GM19351 (cell line): ENCODE measurements around the gene GPR158.
"Not testable (repeated sequence)": the region's sequence is repeated elsewhere in the genome, so short reads cannot be mapped to it uniquely, and the experiment has no call there.

Experiments used
- ATAC-seq: cut with Tn5 transposase; IDR thresholded peaks from one replicate; pipeline ENCODE4 v1.9.1; 2021; ENCODE audit warnings: mild to moderate bottlenecking, moderate library complexity; ENCODE audit not compliant: unreplicated experiment

The GPR158 gene, protein sequence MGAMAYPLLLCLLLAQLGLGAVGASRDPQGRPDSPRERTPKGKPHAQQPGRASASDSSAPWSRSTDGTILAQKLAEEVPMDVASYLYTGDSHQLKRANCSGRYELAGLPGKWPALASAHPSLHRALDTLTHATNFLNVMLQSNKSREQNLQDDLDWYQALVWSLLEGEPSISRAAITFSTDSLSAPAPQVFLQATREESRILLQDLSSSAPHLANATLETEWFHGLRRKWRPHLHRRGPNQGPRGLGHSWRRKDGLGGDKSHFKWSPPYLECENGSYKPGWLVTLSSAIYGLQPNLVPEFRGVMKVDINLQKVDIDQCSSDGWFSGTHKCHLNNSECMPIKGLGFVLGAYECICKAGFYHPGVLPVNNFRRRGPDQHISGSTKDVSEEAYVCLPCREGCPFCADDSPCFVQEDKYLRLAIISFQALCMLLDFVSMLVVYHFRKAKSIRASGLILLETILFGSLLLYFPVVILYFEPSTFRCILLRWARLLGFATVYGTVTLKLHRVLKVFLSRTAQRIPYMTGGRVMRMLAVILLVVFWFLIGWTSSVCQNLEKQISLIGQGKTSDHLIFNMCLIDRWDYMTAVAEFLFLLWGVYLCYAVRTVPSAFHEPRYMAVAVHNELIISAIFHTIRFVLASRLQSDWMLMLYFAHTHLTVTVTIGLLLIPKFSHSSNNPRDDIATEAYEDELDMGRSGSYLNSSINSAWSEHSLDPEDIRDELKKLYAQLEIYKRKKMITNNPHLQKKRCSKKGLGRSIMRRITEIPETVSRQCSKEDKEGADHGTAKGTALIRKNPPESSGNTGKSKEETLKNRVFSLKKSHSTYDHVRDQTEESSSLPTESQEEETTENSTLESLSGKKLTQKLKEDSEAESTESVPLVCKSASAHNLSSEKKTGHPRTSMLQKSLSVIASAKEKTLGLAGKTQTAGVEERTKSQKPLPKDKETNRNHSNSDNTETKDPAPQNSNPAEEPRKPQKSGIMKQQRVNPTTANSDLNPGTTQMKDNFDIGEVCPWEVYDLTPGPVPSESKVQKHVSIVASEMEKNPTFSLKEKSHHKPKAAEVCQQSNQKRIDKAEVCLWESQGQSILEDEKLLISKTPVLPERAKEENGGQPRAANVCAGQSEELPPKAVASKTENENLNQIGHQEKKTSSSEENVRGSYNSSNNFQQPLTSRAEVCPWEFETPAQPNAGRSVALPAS (N-terminal part only)

DNA sequence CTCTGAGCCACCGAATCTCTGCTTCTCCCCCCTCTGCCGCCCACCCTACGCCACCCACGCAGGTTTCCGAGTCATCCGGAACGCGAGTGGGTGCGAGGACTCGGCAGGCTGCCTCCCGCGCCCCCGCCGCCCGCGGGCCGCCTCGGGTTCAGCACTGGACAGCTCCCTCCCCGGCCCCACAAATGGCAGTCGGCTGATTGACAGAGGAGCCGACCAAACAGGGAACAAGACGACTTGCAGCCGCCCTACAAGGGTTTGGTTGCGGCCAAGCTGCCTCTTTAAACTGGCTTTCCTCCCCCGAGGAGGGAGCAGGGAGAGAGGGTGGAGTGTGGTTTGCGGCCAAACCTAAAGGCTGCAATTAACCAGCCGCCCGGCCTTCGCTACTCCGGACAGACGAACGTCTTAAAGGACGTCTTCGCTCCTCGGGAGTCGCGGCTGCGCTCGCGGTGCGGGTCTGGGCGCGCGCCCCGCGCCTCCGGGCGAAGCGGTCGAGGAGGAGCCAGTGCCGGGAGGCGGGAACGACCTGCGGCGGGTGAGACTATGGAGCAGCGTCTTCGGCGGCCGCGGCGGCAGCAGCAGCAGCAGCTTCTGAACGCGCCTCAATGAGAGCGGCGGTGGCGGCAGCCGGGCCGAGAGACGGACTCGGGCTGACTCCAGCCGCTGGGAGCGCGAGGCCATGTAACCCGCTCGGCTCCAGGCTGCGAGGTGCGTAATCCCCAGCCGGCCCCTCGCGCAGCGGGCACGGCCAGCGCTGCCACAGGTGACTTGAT is at the start of gene GPR158:
GPR158 (plus strand) TSS at position 541 of the 770 bp plus-strand sequence. CDS start 420 bp downstream, outside the sequence.
- ATAC-seq = no peak

- no peak for ATAC-seq
These were observed 49.6 kb upstream of the GPR158 start for GRCh38 chr10:25125201-25125611.

- ATAC-seq = no peak
These were observed 45.2 kb upstream of the GPR158 start for GRCh38 chr10:25129592-25129991.

DNA sequence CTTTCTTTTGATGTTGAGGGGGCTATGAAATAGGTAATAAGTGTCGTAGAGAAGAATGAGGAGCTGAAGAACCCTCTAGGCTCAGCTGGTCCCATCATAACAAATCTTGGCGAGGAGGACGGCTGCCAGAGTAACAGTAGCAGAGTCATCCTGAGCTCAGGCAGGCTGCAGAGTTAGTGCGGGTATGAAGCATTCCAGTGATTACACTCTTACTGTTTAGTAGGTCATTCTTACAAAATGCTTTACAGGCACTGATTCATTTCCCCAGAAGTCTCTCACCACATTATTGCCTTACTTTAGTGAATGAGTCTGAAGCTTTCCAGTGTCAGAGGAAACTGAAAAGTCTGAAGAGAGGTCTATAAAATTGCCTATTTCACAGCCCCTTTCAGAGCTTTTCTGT is 43.9 kb upstream of the GPR158 start:
- ATAC-seq = no peak

GRCh38 chr10:25142116-25142864 is 32.5 kb upstream of the GPR158 start:
- no peak for ATAC-seq

DNA sequence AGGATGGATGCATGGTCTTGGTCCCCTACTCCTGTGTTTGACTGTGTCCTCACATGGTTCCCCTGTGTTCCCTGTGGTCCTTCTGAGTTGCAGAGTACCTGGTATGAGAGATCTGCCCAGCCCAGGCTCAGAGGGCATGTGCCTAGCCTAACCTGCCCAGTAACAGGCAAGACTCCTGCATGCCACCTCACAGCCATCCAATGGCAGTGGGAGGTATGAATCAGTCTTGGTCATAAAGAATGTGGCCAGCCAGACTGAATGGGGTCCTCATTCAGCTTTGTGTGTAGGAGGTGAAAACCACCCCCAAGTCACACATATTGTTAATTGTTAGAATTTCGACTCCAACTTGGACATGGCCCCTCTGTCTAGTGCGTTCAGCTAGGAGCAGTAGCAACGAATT is 17.2 kb upstream of the GPR158 start:
- no peak for ATAC-seq

GRCh38 chr10:25159591-25159990 is 15.2 kb upstream of the GPR158 start:
- no peak for ATAC-seq

DNA sequence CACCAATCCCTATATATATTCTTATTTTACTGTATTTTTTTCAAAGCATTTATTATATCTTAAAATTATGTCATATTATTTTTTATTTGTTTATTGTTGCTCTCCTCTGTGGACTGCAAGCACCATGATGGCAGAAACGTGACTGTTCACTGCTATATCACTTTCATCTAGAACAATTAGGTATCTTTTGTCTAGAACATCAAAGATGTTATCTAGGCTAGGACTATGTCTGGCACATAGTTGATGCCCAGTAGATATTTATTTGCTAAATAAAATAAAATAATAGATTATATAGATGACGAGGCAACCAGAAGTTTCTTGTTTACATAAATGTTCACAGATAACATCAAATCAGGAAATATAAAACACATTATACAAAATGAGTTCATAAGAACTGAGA is 12.4 kb upstream of the GPR158 start:
- no peak for ATAC-seq

GRCh38 chr10:25163464-25163863 is 11.3 kb upstream of the GPR158 start:
- ATAC-seq = not testable (repeated sequence)

GRCh38 chr10:25169740-25170139 is 5.1 kb upstream of the GPR158 start:
- no peak for ATAC-seq

DNA sequence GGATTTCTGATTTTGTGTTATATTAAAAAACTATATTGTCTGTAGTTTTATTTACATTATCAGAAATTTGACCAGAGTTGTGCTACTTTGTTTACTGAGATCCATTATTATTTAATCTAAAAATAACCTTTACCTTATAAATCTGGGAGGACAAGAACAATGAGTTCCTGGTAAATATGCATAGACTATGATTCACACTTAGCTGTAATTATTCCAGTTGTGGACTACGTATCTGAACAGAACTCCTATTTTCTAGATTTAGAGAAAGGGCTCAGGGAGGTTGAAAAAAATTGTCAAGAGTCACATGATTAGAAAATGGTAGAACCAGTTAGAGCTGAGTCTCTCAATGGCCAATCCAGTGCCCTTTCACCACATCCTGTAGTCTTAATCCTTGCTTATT is 4.2 kb upstream of the GPR158 start:
- ATAC-seq = no peak

DNA sequence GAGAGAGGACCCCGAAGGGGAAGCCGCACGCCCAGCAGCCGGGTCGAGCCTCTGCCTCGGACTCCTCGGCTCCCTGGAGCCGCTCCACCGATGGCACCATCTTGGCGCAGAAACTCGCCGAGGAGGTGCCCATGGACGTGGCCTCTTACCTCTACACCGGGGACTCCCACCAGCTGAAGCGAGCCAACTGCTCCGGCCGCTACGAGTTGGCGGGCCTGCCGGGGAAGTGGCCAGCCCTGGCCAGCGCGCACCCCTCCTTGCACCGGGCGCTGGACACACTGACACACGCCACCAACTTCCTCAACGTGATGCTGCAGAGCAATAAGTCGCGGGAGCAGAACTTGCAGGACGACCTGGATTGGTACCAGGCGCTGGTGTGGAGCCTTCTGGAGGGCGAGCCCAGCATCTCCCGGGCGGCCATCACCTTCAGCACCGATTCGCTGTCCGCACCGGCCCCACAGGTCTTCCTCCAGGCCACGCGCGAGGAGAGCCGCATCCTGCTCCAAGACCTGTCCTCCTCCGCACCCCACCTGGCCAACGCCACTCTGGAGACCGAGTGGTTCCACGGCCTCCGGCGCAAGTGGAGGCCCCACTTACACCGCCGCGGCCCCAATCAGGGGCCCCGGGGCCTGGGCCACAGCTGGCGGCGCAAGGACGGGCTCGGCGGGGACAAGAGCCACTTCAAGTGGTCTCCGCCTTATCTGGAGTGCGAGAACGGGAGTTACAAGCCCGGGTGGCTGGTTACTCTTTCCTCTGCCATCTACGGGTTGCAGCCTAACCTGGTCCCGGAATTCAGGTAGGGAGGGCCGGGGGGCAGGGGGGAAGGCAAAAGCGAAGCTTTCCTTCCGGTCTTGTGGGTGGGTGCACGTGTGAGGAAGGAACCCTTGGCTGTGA is 973 bp downstream of the GPR158 start:
- no peak for ATAC-seq

GRCh38 chr10:25176421-25176968 is 1.7 kb downstream of the GPR158 start:
- ATAC-seq = no peak

- no peak for ATAC-seq
These were observed 2.4 kb downstream of the GPR158 start for GRCh38 chr10:25177093-25177753.

GRCh38 chr10:25177754-25178135 is 2.9 kb downstream of the GPR158 start:
- no peak for ATAC-seq

GRCh38 chr10:25178411-25178810 is 3.6 kb downstream of the GPR158 start:
- ATAC-seq = no peak

GRCh38 chr10:25180801-25181200 is 6.0 kb downstream of the GPR158 start:
- ATAC-seq = no peak

GRCh38 chr10:25182636-25183035 is 7.8 kb downstream of the GPR158 start:
- ATAC-seq = no peak
